ENCODE measurements around the gene CSTF1.
"Not testable (repeated sequence)": the region's sequence is repeated elsewhere in the genome, so short reads cannot be mapped to it uniquely, and the experiment has no call there.

Gene CSTF1

DNA sequence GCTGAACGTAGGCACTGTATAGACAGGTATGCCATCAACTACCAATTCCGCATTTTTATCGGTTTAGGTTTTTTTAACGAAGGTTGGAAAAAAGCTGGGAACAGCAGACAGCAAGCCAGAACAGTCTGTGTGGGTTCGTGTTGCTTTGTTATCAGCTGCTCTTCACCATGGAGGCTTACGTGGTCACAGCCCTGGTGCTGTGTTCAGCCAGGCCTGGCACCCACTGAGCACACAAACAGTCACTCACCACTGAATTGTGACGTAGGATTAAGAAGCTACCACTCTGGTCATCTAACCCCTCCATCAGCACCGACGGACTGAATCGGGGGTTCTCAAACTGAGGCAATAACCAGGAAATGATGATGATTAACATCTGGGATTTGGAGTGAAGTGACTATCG lies 20.5 kb upstream of the CSTF1 start:
- no peak for DNase-seq

- no peak for DNase-seq
Measured at GRCh38 chr20:56372850-56373249, 19.6 kb upstream of the CSTF1 start.

- DNase-seq = no peak
Measured at GRCh38 chr20:56373942-56374341, 18.5 kb upstream of the CSTF1 start.

DNA sequence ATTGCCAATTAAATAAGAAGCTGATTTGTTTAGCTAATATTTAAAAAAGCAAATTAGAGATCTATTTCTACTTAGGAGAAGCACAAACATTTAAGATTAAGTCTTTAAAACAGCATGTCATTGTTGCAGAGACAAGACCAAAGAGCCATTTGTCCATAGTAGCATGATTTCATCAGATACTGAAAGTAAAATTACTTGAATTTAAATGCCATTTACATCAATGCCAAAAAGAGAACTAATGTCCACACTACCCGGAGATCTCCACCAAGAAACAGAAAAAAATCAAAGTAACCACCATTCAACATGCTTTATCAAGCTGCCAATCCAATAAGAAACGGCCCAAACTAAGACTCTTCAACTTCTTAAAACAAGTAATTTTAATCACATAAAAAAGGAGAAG lies 16.1 kb upstream of the CSTF1 start:
- DNase-seq = no peak

DNA sequence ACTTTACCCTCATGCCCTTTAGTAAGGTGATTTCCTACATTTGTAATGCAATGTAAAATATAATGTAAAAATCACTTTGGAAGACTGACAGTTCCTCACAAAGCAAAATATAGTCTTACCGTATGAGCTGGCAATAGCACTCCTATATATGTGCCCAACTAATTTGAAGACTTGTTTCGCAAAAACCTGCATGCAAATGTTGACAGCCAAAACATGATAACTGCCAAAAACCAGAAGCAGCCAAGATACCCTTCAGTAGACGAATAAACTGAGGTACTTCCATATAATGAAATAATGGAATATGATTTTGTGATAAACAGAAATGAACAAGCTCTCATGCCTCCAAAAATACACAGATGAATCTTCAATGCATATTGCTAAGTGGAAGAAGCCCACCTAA lies 14.1 kb upstream of the CSTF1 start:
- no peak for DNase-seq

DNA sequence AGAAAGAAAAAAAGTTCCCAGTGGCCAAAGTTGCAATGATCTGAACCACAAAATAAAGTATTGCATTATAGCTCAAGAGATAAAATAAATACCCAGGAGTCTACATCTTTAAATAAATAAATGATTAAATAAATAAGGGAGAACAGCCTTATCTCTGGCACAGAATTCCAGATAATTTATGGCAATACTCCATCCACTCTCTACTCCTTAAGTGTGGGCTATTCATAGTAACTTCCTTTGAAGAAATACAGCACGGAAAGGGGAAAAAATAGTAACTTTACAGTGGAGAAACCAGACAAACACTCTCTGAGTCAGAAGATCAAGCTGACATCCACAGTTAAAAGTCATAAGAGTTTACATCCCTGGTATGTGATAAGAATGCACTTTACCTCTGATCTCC lies 12.1 kb upstream of the CSTF1 start:
- no peak for DNase-seq

GRCh38 chr20:56381501-56381900 lies 10.9 kb upstream of the CSTF1 start:
- DNase-seq = no peak

- no peak for DNase-seq
Measured at GRCh38 chr20:56382696-56383095, 9.7 kb upstream of the CSTF1 start.

DNA sequence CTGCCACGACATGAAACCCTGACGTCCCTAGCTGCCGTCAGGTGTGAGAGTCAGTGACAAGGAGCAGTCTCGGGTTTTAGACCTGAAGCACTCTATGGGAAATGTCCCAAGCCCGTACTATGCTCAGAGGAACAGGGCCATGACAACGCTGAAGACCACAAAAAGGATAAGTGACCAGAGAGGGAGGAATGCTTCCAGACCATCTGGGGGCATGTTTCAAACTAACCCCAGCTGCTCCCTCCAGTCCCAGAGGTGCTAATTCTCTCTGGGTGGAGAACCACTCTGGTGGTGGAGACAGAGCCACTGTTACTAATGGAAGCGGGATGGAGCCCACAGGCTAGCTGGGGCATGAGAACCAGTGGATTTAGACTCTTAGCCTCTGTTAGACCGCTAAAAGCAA lies 9.1 kb upstream of the CSTF1 start:
- no peak for DNase-seq

DNA sequence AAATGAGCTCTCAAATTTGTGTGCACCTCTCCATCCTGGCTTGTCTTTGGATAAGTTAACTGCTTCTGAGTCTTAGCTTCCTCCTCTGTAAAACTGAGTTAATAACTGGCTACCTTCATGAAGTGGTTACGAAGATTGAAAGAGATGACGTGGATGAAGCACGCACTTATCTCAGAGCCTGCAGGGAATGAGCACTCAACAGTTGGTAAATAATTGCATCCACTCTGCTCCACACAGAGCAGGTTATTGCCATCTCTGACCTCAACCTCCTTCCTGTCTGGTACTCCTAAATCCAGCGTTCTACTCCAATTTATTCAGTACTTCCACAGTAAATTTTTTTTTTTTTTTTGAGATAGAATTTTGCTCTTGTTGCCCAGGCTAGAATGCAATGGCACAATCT lies 7.3 kb upstream of the CSTF1 start:
- DNase-seq = no peak

DNA sequence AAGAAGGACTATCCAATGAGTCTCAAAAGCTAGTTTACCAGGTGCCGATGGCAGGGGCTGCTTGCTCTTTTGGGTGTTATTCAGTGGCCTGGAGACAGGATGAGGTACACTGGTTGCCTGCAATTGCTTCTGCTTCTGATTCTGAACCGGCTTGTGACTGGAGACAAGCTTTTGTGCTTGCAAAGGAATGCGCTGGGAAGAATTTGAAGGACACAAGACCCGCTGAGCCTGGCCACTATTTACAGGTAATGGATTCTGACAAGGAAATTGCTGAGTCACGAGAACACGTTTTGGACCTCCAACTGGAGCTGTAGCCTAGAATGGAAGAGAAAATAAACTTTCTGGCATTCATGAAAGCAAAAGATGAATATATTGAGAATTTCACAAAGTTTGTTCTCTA lies 6.2 kb upstream of the CSTF1 start:
- no peak for DNase-seq

GRCh38 chr20:56388882-56389281 lies 3.6 kb upstream of the CSTF1 start:
- DNase-seq = no peak

DNA sequence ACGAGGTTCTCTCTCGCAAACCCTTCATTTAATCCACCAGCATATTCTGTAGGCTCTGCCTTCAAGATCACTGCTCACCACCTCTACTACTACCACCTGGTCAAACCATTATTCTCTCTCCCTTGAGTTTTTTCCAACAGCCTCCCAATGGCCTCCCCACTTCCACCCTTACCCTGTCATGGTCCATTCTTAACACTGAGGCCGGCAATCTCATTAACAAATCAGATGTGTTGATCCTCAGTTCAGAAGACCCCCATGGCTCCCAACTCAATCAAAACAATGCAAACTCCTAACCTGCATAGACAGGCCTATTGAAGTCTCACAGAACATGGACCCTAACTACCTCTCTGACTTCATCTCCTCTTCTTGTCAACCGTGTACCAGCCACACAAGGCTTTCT lies 2.6 kb upstream of the CSTF1 start:
- no peak for DNase-seq

GRCh38 chr20:56390396-56390795 lies 2.0 kb upstream of the CSTF1 start:
- not testable (repeated sequence) for DNase-seq

GRCh38 chr20:56391037-56391436 lies 1.4 kb upstream of the CSTF1 start:
- no peak for DNase-seq

- DNase-seq = no peak
Measured at GRCh38 chr20:56391596-56392131, 781 bp upstream of the CSTF1 start.

- DNase-seq = no peak
Measured at GRCh38 chr20:56392881-56393482, 537 bp downstream of the CSTF1 start.

DNA sequence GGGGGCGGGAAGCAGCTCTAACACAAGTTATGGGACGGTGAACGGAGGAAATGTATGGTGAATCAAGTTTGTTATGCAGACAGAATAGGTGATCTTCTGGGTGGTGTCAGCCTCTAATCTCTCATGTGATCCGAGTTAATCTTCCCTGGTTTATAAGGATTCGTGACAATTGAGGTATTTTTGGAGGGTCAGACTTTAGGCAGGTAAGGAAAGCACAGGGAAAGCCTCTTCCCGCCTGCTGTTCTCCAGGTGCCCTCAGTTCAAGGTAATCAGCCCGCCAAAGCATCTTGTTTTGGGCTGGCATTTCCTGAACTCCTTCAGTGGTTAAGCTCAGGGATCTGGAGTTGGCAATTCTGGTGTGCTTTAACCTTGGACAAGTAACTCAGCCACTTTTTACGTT lies 1.2 kb downstream of the CSTF1 start:
- no peak for DNase-seq

DNA sequence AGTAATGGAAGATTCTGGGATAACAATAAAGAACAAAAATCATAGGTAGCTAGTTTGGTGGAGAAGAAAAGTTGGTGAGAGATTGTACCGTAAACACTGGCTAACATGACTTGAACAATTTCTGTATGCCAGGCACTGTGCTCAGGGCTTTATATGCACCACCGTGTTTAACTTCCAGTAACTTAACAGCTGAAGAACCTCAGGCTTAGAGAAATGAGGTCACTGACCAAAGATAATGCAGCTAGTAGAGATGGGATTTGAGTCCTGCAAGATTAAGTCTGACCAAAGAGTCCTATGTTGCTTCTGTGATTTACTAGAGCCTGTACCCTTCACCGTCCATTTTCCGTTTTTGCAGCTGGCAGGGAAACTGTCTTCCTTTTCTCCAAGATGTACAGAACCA lies 2.7 kb downstream of the CSTF1 start:
- DNase-seq = no peak

- DNase-seq = peak; percentile 57 to 59
Measured at GRCh38 chr20:56400001-56400640, 7.7 kb downstream of the CSTF1 start.

DNA sequence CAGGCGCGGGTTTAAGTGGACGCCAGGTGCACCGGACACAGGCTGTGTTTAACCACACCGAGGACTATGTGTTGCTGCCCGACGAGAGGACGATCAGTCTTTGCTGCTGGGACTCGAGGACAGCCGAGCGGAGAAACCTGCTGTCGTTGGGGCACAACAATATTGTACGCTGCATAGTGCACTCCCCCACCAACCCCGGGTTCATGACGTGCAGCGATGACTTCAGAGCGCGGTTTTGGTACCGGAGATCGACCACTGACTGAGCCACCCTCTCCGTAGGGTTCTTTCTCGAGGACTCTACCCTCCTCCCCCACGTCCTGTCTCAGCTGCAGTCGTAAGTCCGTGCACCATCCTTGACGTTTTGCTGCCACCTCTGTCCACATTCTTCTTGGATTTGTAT lies 11.0 kb downstream of the CSTF1 start:
- DNase-seq = no peak

DNA sequence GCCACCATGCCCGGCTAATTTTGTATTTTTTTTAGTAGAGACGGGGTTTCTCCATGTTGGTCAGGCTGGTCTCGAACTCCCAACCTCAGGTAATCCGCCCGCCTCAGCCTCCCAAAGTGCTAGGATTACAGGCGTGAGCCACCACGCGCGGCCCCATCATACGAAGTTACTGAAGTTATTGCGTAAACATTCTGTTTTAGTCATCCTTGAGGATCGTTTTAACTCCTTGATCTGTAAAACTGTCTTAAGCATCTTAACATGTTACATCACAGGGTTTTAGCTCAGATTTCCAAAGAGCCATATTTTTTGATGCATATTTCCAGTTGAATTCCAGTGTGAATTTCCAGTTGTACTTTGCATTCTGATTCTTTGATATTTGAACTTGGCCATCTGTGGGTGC lies 12.9 kb downstream of the CSTF1 start:
- not testable (repeated sequence) for DNase-seq

DNA sequence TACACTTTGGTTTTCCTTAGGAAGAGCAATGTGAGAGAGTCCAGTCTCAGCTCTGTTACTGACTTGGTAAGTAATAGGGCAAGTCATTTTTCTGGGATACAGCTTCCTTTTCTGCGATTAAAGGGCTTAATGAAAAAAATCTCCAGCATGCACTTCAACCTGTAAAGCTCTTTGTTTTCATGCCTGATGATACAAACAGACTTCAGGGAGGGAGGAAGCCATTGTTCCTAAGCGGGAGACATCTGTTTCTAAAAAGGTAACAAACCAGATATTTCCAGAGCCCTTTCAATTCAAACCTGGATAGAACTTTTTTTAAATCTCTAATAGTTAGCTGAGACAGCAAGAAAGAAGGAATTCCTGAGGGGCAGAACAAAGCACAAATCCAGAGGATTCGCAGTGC lies 14.5 kb downstream of the CSTF1 start:
- DNase-seq = no peak

DNA sequence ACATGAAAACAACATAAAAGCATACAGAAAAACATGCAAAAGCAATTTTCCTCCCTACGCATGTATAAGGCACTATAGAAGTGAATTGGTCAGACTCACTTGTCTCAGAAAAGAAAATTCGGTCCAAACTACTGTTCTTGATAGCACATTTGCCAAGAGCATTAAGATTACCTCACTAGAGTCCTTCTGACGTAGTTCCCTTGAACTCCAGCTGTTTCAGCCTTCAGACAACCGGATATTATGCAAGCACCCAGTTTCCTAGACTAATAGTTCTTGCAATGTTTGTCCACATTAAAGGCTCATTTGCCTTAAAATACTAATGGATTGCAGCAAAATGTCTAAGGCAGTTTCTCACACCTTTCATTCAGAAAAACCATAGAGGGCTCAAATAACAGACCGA lies 17.1 kb downstream of the CSTF1 start:
- no peak for DNase-seq

DNA sequence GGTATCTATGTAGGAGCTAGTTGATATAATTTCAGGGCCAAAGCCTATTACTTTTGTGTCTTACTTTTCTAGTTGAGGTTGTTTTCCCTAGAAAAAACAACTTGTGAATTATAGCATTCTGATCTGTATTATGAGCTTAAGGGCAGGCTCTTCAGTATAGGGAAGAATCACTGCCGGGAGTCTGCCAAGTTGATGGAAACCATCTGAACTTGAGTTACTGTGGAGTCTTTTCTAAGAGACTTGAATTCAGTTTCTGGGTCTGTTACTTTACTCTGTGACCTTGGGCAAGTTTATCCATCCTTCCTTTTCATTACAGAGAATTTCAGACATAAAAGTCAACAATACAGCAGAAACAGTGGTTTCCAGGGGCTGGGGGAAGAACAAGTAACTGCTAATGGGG lies 17.5 kb downstream of the CSTF1 start:
- no peak for DNase-seq
